Transverse colon (tissue), 4 donors: ENCODE measurements around the gene FBXO34. TPM values are rescaled to one million over a fixed set of nuclear protein-coding genes. Genes with fewer than 3 reads are reported as not detected.
"Not testable (repeated sequence)": the region's sequence is repeated elsewhere in the genome, so short reads cannot be mapped to it uniquely, and the experiment has no call there.

Source experiments
- DNase-seq: peaks from one replicate; pipeline ENCODE4 v3.0.0-alpha.2; 2019
- H3K27ac ChIP-seq, 4 donors: fragments of 200-600 bp; sonication (generic); 2 replicates each; pipeline ENCODE4 v1.5.1; 2016 to 2018; ENCODE audit warnings: inconsistent platforms in 4 of 4
- H3K27me3 ChIP-seq: fragments of 200-600 bp; sonication (generic); 2 replicates; pipeline ENCODE4 v1.5.1; 2017; ENCODE audit warnings: inconsistent platforms
- H3K36me3 ChIP-seq, 4 donors: fragments of 200-600 bp; sonication (generic); 2 replicates each; pipeline ENCODE4 v1.5.1; 2017 to 2019; ENCODE audit warnings: inconsistent platforms in 4 of 4
- H3K4me1 ChIP-seq, 4 donors: fragments of 200-600 bp; sonication (generic); 2 replicates each; pipeline ENCODE4 v1.5.1; 2017 to 2020; ENCODE audit warnings: inconsistent platforms in 4 of 4
- H3K4me3 ChIP-seq, 4 donors: fragments of 200-600 bp; sonication (generic); 1 replicate in 1 of 4; 2 replicates in 3 of 4; pipeline versions ENCODE4 v1.5.1 to v1.6.1; 2017 to 2019; ENCODE audit warnings: inconsistent platforms in 4 of 4
- H3K9me3 ChIP-seq, 2 donors: fragments of 200-600 bp; sonication (generic); 2 replicates each; pipeline ENCODE4 v1.5.1; 2017 to 2019; ENCODE audit warnings: inconsistent platforms in 2 of 2
- CTCF ChIP-seq, 5 experiments: fragments of 200-600 bp in 3 of 5; fragments of 450-650 bp in 2 of 5; sonication (generic) in 3 of 5; IDR thresholded peaks; 1 replicate in 2 of 5; 2 replicates in 3 of 5; pipeline ENCODE4 v1.5.1; 2016 to 2017; ENCODE audit warnings: antibody characterized with exemption in 5 of 5, inconsistent platforms in 3 of 5, mild to moderate bottlenecking in 2 of 5, moderate library complexity in 1 of 5
- EP300 ChIP-seq: sonication (generic); formaldehyde crosslinking; IDR thresholded peaks from one replicate; pipeline ENCODE4 v1.6.1; 2017; ENCODE audit warnings: antibody characterized with exemption, low read depth
- POLR2A ChIP-seq: fragments of 450-650 bp; IDR thresholded peaks from one replicate; pipeline ENCODE4 v1.6.1; 2016; ENCODE audit warnings: antibody characterized with exemption, mild to moderate bottlenecking, moderate library complexity
- POLR2AphosphoS5 ChIP-seq, 3 donors: sonication (generic); formaldehyde crosslinking; IDR thresholded peaks; one replicate each; pipeline ENCODE4 v1.6.1; 2016; ENCODE audit warnings: antibody characterized with exemption in 3 of 3
- WGBS, 2 donors: methylation state at CpG; one replicate each; pipeline ENCODE4 v1.1.5; 2018; ENCODE audit warnings: low coverage in 1 of 2; 5-methylcytosine and 5-hydroxymethylcytosine counted together
- in situ Hi-C, 4 donors: fragments of 200-750 bp; cut with MboI; loops; one replicate each; pipeline versions ENCODE4 v1.15.0 to v1.15.1; 2017; ENCODE audit warnings: low sequenced_read_pairs in 3 of 4, low pct_ligation_motif_present in 1 of 4, low pct_unique_long_range_greater_than_20kb in 1 of 4
- intact Hi-C: fragments of 100-400 bp; cut with DNase I; formaldehyde crosslinking; loops from one replicate; pipeline ENCODE4 v1.15.1; 2023; ENCODE audit warnings: low total_unique reads
- total RNA-seq, 4 donors: library from RNA; depleted of rRNA; stranded (reverse); fragments of >200 nt; gene quantifications; one replicate each; pipeline ENCODE4 v1.1.0, GENCODE V29; 2016

FBXO34 gene
- total RNA-seq, 4 donors from 2014 or later, result 34.2 to 129 (median 99.4) TPM

- H3K27me3 ChIP-seq, result no peaks in the 10 kb centered on the region
- no peak for TF ChIP-seq POLR2A
- TF ChIP-seq POLR2AphosphoS5 (IDR thresholded peaks at IDR 0.05), result peak in 2 of 3 donors; percentile 58 to 74
- H3K9me3 ChIP-seq, result peaks cover 0 to 4% of the 10 kb centered on the region in 2 donors
- peaks cover 12 to 90% (median 50%) of the 10 kb centered on the region in 4 donors for H3K4me1 ChIP-seq
- H3K36me3 ChIP-seq, result peaks cover 0 to 1% (median 0%) of the 10 kb centered on the region in 4 donors
- peak overlapping the region; percentile 70 to 83 (median 79) for H3K27ac ChIP-seq
- H3K4me3 ChIP-seq, result peak overlapping the region in 2 of 4 donors; percentile 4 to 32
- in situ Hi-C loops, result no loop called here
- WGBS, 2 donors, result 37 to 65% methylated on average over 5 of the region's 5 CpGs
- DNase-seq, result no peak
- intact Hi-C loops, result no loop called here
These were observed 35.8 kb downstream of the FBXO34 start for GRCh38 chr14:55306938-55307589.

GRCh38 chr14:55309154-55309553 is 37.9 kb downstream of the FBXO34 start:
- peaks cover 5 to 12% of the 10 kb centered on the region in 2 donors for H3K9me3 ChIP-seq
- H3K4me3 ChIP-seq, result no peak overlapping the region
- WGBS, 2 donors, result 65 to 70% methylated on average over 2 of the region's 2 CpGs
- H3K27ac ChIP-seq, result peak overlapping the region in 1 of 4 donors; percentile 30
- TF ChIP-seq POLR2A, result no peak
- no peak for TF ChIP-seq POLR2AphosphoS5 (IDR thresholded peaks at IDR 0.05)
- H3K36me3 ChIP-seq, result peaks cover 0 to 11% (median 0%) of the 10 kb centered on the region in 4 donors
- in situ Hi-C loops, result no loop called here
- peaks cover 8 to 75% (median 35%) of the 10 kb centered on the region in 4 donors for H3K4me1 ChIP-seq
- H3K27me3 ChIP-seq, result no peaks in the 10 kb centered on the region
- intact Hi-C loops, result no loop called here
- DNase-seq, result no peak

- H3K4me3 ChIP-seq, result no peak overlapping the region
- TF ChIP-seq POLR2AphosphoS5 (IDR thresholded peaks at IDR 0.05) (no peak), EP300 (no peak), CTCF (IDR thresholded peaks at IDR 0.05) (no peak), POLR2A (no peak)
- H3K4me1 ChIP-seq, result peaks cover 8 to 73% (median 34%) of the 10 kb centered on the region in 4 donors
- no peak for DNase-seq
- peaks cover 0 to 11% (median 0%) of the 10 kb centered on the region in 4 donors for H3K36me3 ChIP-seq
- in situ Hi-C loops (no loop called here), intact Hi-C loops (no loop called here)
- WGBS, 2 donors, result 81 to 90% methylated on average over 1 of the region's 1 CpG
- H3K27me3 ChIP-seq, result no peaks in the 10 kb centered on the region
- peak overlapping the region; percentile 21 to 51 (median 48) for H3K27ac ChIP-seq
- peaks cover 5 to 12% of the 10 kb centered on the region in 2 donors for H3K9me3 ChIP-seq
These were observed 38.6 kb downstream of the FBXO34 start for GRCh38 chr14:55309761-55310365.

GRCh38 chr14:55312379-55313030 is 41.3 kb downstream of the FBXO34 start:
- H3K4me3 ChIP-seq, intact Hi-C loops, H3K27ac ChIP-seq, H3K27me3 ChIP-seq, DNase-seq, in situ Hi-C loops: not testable (repeated sequence)
- H3K9me3 ChIP-seq, result peaks cover 5 to 12% of the 10 kb centered on the region in 2 donors
- H3K4me1 ChIP-seq, result peaks cover 8 to 76% (median 38%) of the 10 kb centered on the region in 4 donors
- H3K36me3 ChIP-seq, result peaks cover 0 to 16% (median 0%) of the 10 kb centered on the region in 4 donors
- WGBS, 2 donors, result 97 to 100% methylated on average over 2 to 5 of the region's 5 CpGs

GRCh38 chr14:55313480-55313879 is 42.3 kb downstream of the FBXO34 start:
- 93 to 95% methylated on average over 4 to 5 of the region's 5 CpGs for WGBS, 2 donors
- in situ Hi-C loops (no loop called here), intact Hi-C loops (no loop called here)
- no peaks in the 10 kb centered on the region for H3K27me3 ChIP-seq
- H3K27ac ChIP-seq, result no peak overlapping the region
- peaks cover 0 to 16% (median 0%) of the 10 kb centered on the region in 4 donors for H3K36me3 ChIP-seq
- TF ChIP-seq POLR2AphosphoS5 (IDR thresholded peaks at IDR 0.05), result no peak
- TF ChIP-seq EP300, result no peak
- no peak for TF ChIP-seq CTCF (IDR thresholded peaks at IDR 0.05)
- no peak for TF ChIP-seq POLR2A
- peaks cover 8 to 74% (median 43%) of the 10 kb centered on the region in 4 donors for H3K4me1 ChIP-seq
- no peak for DNase-seq
- H3K4me3 ChIP-seq, result no peak overlapping the region
- peaks cover 5 to 12% of the 10 kb centered on the region in 2 donors for H3K9me3 ChIP-seq
